Mucosa of descending colon (tissue), 3 donors: ENCODE results near the gene CLEC16A. TPM values are rescaled to one million over a fixed set of nuclear protein-coding genes. Genes with fewer than 3 reads are reported as not detected.

Experiments used
- ATAC-seq: fragments of 200-7000 bp; cut with Tn5 transposase; one replicate; pipeline ENCODE4 v1.9.1; 2020; ENCODE audit warnings: mild to moderate bottlenecking, moderate library complexity
- DNase-seq, 3 donors: peaks; one replicate each; pipeline ENCODE4 v3.0.0-alpha.2; 2020
- H3K36me3 ChIP-seq: fragments of 200-600 bp; one replicate; pipeline ENCODE4 v1.8.0; 2021; ENCODE audit warnings: low read depth, mild to moderate bottlenecking
- H3K4me1 ChIP-seq: fragments of 200-600 bp; one replicate; pipeline ENCODE4 v1.8.0; 2021; ENCODE audit warnings: low read depth, mild to moderate bottlenecking
- H3K4me3 ChIP-seq: fragments of 200-600 bp; one replicate; pipeline ENCODE4 v1.8.0; 2021; ENCODE audit warnings: mild to moderate bottlenecking
- H3K9me3 ChIP-seq: fragments of 200-600 bp; one replicate; pipeline ENCODE4 v1.8.0; 2021; ENCODE audit warnings: mild to moderate bottlenecking
- CTCF ChIP-seq: fragments of 200-600 bp; IDR thresholded peaks from one replicate; pipeline ENCODE4 v1.8.0; 2022; ENCODE audit warnings: antibody characterized with exemption, mild to moderate bottlenecking
- intact Hi-C, 2 donors: fragments of 100-400 bp; cut with DNase I in 1 of 2; cut with micrococcal nuclease in 1 of 2; formaldehyde crosslinking; loops; one replicate each; pipeline versions ENCODE4 v1.11.0 to v1.11.1; 2022; cut with DNase I, micrococcal nuclease
- total RNA-seq, 3 donors: library from RNA; stranded (reverse); fragmentation: NEBNext Ultra II Directional in 2 of 3; extraction: Animal tissue kit (Norgen Biotek cat#: 25700) in 2 of 3; gene quantifications; one replicate each; pipeline versions ENCODE4 v1.2.1 to v1.2.4, GENCODE V29; 2021 to 2023
- donor health status: DM: no; HTN: no; CAD: no; lungs with moderate emphysema.
- donor health status: DM: no; HTN: no; CAD: no.
- donor health status: DM: no; HTN: yes; CAD: no.

CLEC16A gene
- total RNA-seq, 3 donors from 2014 or later = 30.3 to 38.1 (median 37.1) TPM

GRCh38 chr16:11072420-11073153 is 128.2 kb downstream of the CLEC16A start:
- TF ChIP-seq CTCF = no peak
- intact Hi-C loops = no loop called here

GRCh38 chr16:11073407-11073999 is 129.1 kb downstream of the CLEC16A start:
- ATAC-seq = no peak
- Histone ChIP-seq H3K4me1 (peaks cover 6% of the 10 kb centered on the region), H3K36me3 (no peaks in the 10 kb centered on the region), H3K9me3 (no peaks in the 10 kb centered on the region), H3K4me3 (no peak overlapping the region)
- intact Hi-C loops = no loop called here
- TF ChIP-seq CTCF = no peak
- no peak for DNase-seq

More at GRCh38 chr16:11072420-11073153, 128.2 kb downstream of the CLEC16A start:
- ATAC-seq (no peak), DNase-seq (no peak)
- H3K36me3 ChIP-seq = no peaks in the 10 kb centered on the region
- H3K4me3 ChIP-seq = no peak overlapping the region
- H3K4me1 ChIP-seq = no peaks in the 10 kb centered on the region
- no peaks in the 10 kb centered on the region for H3K9me3 ChIP-seq

GRCh38 chr16:11074131-11074530 is 129.8 kb downstream of the CLEC16A start:
- intact Hi-C loops = no loop called here
- no peak for ATAC-seq

GRCh38 chr16:11075163-11075562 is 130.8 kb downstream of the CLEC16A start:
- no peak for ATAC-seq
- no peak for TF ChIP-seq CTCF
- intact Hi-C loops = no loop called here
- Histone ChIP-seq H3K36me3 (no peaks in the 10 kb centered on the region), H3K4me3 (no peak overlapping the region), H3K4me1 (peaks cover 23% of the 10 kb centered on the region), H3K9me3 (no peaks in the 10 kb centered on the region)
- DNase-seq = no peak

More at GRCh38 chr16:11074131-11074530, 129.8 kb downstream of the CLEC16A start:
- no peaks in the 10 kb centered on the region for H3K9me3 ChIP-seq
- no peak for TF ChIP-seq CTCF
- no peak for DNase-seq
- H3K36me3 ChIP-seq = no peaks in the 10 kb centered on the region
- peaks cover 12% of the 10 kb centered on the region for H3K4me1 ChIP-seq
- H3K4me3 ChIP-seq = no peak overlapping the region

GRCh38 chr16:11076259-11077018 is 132.1 kb downstream of the CLEC16A start:
- no peak for DNase-seq

More at GRCh38 chr16:11076259-11077018, 132.1 kb downstream of the CLEC16A start:
- no peaks in the 10 kb centered on the region for H3K9me3 ChIP-seq
- TF ChIP-seq CTCF = no peak
- H3K4me3 ChIP-seq = no peak overlapping the region
- intact Hi-C loops = no loop called here
- H3K4me1 ChIP-seq = peaks cover 25% of the 10 kb centered on the region
- ATAC-seq = peak; percentile 16
- no peaks in the 10 kb centered on the region for H3K36me3 ChIP-seq
